GM12878 (cell line): ENCODE results near the gene TTL. TPM values are rescaled to one million over a fixed set of nuclear protein-coding genes. Genes with fewer than 3 reads are reported as not detected.
A peak's percentile ranks its signal among the peaks of the same experiment; 100 is the strongest.

Experiments
- ASH2L ChIP-seq: fragments of 300-600, 200-600 bp; sonication (generic); IDR thresholded peaks from 2 replicates; pipeline ENCODE4 v1.6.1; 2017; ENCODE audit warnings: low read depth, mild to moderate bottlenecking, borderline replicate concordance
- BCLAF1 ChIP-seq: fragments of 450-650 bp; IDR thresholded peaks from 2 replicates; pipeline ENCODE4 v1.6.1; 2017; ENCODE audit warnings: antibody characterized with exemption, mild to moderate bottlenecking, moderate library complexity
- BHLHE40 ChIP-seq, 2 experiments: fragments of 450-650 bp in 1 of 2; IDR thresholded peaks; 2 replicates each; pipeline ENCODE4 v1.6.1; 2011 to 2017; ENCODE audit warnings: low read depth in 2 of 2, borderline replicate concordance in 1 of 2, improper control_type of control experiment in 1 of 2, low read length in 1 of 2, mild to moderate bottlenecking in 1 of 2
- EED ChIP-seq: sonication (generic); IDR thresholded peaks from 2 replicates; pipeline ENCODE4 v1.6.1; 2016; ENCODE audit warnings: antibody characterized with exemption, low read depth
- EZH2 ChIP-seq: IDR thresholded peaks from 2 replicates; pipeline ENCODE4 v1.6.1; 2012; ENCODE audit warnings: low read depth, mild to moderate bottlenecking, control low read depth, inconsistent platforms, low read length, borderline replicate concordance; ENCODE audit not compliant: control insufficient read depth
- GABPA ChIP-seq: IDR thresholded peaks from 2 replicates; pipeline ENCODE4 v1.6.1; 2014; ENCODE audit warnings: antibody characterized with exemption, low read depth, mild to moderate bottlenecking, inconsistent platforms
- HDAC6 ChIP-seq: fragments of 200-600 bp; sonication (generic); IDR thresholded peaks from one replicate; pipeline ENCODE4 v1.8.0; 2017; ENCODE audit warnings: antibody characterized with exemption; ENCODE audit not compliant: unreplicated experiment
- MTA3 ChIP-seq: IDR thresholded peaks from 2 replicates; pipeline ENCODE4 v1.6.1; 2012; ENCODE audit warnings: low read length, inconsistent platforms, borderline replicate concordance
- MYB ChIP-seq: fragments of 150-350 bp; IDR thresholded peaks from 2 replicates; pipeline ENCODE4 v1.6.1; 2014; ENCODE audit warnings: mild to moderate bottlenecking, low read depth, low read length, borderline replicate concordance
- NR2C2 ChIP-seq: IDR thresholded peaks from 2 replicates; pipeline ENCODE4 v1.6.1; 2011; ENCODE audit warnings: borderline replicate concordance, low read depth; ENCODE audit not compliant: control insufficient read depth, insufficient read length
- NRF1 ChIP-seq: conservative IDR thresholded peaks from 2 replicates; pipeline ENCODE4 v1.6.1; 2011; ENCODE audit warnings: mild to moderate bottlenecking, low read depth, low read length, improper control_type of control experiment
- PBX3 ChIP-seq: IDR thresholded peaks from 2 replicates; pipeline ENCODE4 v1.6.1; 2011; ENCODE audit warnings: mild to moderate bottlenecking, low read depth, low read length, moderate library complexity; ENCODE audit not compliant: insufficient replicate concordance
- RB1 ChIP-seq: fragments of 450-650 bp; formaldehyde crosslinking; IDR thresholded peaks from 2 replicates; pipeline ENCODE4 v1.6.1; 2017; ENCODE audit warnings: mild to moderate bottlenecking, borderline replicate concordance
- RCOR1 ChIP-seq: conservative IDR thresholded peaks from 2 replicates; pipeline ENCODE4 v1.6.1; 2012; ENCODE audit warnings: low read depth, low read length, improper control_type of control experiment
- RUNX3 ChIP-seq: IDR thresholded peaks from 2 replicates; pipeline ENCODE4 v1.6.1; 2012; ENCODE audit warnings: low read length, inconsistent platforms
- SKIL ChIP-seq: fragments of 450-650 bp; IDR thresholded peaks from 2 replicates; pipeline ENCODE4 v1.6.1; 2017; ENCODE audit warnings: mild to moderate bottlenecking, low read depth, inconsistent platforms; ENCODE audit not compliant: poor library complexity, severe bottlenecking
- SREBF1 ChIP-seq: IDR thresholded peaks from 2 replicates; pipeline ENCODE4 v1.6.1; 2012; ENCODE audit warnings: mild to moderate bottlenecking, low read length
- SREBF2 ChIP-seq: IDR thresholded peaks from 2 replicates; pipeline ENCODE4 v1.6.1; 2012; ENCODE audit warnings: mild to moderate bottlenecking, low read length
- STAT1 ChIP-seq: fragments of 450-650 bp; conservative IDR thresholded peaks from 2 replicates; pipeline ENCODE4 v1.6.1; 2014; ENCODE audit warnings: antibody characterized with exemption, mild to moderate bottlenecking
- ZNF24 ChIP-seq: fragments of 450-650 bp; IDR thresholded peaks from 2 replicates; pipeline ENCODE4 v1.6.1; 2017; ENCODE audit warnings: antibody characterized with exemption, mild to moderate bottlenecking
- polyA plus RNA-seq, 11 experiments: library from polyadenylated mRNA; depleted of rRNA in 4 of 11; unstranded in 6 of 11; stranded (reverse) in 5 of 11; fragments of >200 nt; fragmentation: Nextera tagmentation in 4 of 11; fragmentation: Illumina TruSeq in 1 of 11; extraction: Ambion mirVana in 4 of 11; extraction: Trizol in 1 of 11; gene quantifications; 1 replicate in 1 of 11; 2 replicates in 10 of 11; pipeline versions ENCODE4 v1.2.1 to v1.2.3, GENCODE V29; 2011 to 2016; ENCODE audit warnings: inconsistent platforms in 2 of 11, missing spikeins in 2 of 11, low read depth in 1 of 11
- total RNA-seq, 4 experiments: library from RNA; depleted of rRNA in 3 of 4; stranded (reverse); fragments of >200 nt in 3 of 4; fragmentation: Illumina TruSeq in 1 of 4; extraction: Trizol in 1 of 4; gene quantifications; 2 replicates each; pipeline versions ENCODE4 v1.2.1 to v1.2.3, GENCODE V29; 2013 to 2021
- TF ChIP-seq, protein P1 (sequence below): fragments of 450-650 bp; formaldehyde crosslinking; IDR thresholded peaks from 2 replicates; pipeline ENCODE4 v1.4.0; 2020; ENCODE audit warnings: mild to moderate bottlenecking, moderate library complexity

Gene TTL
- total and polyA plus RNA-seq, 10 of the 15 experiments (the other 5 are each of a cell fraction or from before 2014, with no cell fraction given): 3.9 to 27.1 (median 16.1) TPM

DNA sequence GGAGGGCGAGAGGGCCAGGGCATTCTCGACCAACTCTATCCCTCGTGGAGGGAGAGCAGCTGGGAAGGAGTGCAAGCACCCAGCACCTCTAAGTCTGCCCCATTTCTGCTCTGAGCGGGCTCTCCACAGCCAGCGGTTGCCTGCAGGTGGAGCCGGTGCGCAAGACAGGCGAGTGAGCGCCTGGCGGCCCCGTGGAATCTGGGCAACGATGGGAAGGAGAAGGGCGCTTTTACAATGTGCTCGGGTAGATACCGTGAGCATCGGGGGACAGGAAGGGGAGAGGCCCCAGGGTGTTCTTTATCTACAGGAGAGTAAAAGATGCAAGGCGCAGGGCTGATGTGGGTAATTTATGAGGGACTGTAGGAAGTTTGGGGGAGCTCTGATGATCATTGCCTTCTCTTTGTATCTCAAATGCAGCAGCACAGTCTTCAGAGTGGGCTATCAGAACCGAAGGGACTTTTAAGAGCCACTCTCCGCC is 867 bp upstream of the TTL start (continued):
- TF ChIP-seq, protein P1, sequence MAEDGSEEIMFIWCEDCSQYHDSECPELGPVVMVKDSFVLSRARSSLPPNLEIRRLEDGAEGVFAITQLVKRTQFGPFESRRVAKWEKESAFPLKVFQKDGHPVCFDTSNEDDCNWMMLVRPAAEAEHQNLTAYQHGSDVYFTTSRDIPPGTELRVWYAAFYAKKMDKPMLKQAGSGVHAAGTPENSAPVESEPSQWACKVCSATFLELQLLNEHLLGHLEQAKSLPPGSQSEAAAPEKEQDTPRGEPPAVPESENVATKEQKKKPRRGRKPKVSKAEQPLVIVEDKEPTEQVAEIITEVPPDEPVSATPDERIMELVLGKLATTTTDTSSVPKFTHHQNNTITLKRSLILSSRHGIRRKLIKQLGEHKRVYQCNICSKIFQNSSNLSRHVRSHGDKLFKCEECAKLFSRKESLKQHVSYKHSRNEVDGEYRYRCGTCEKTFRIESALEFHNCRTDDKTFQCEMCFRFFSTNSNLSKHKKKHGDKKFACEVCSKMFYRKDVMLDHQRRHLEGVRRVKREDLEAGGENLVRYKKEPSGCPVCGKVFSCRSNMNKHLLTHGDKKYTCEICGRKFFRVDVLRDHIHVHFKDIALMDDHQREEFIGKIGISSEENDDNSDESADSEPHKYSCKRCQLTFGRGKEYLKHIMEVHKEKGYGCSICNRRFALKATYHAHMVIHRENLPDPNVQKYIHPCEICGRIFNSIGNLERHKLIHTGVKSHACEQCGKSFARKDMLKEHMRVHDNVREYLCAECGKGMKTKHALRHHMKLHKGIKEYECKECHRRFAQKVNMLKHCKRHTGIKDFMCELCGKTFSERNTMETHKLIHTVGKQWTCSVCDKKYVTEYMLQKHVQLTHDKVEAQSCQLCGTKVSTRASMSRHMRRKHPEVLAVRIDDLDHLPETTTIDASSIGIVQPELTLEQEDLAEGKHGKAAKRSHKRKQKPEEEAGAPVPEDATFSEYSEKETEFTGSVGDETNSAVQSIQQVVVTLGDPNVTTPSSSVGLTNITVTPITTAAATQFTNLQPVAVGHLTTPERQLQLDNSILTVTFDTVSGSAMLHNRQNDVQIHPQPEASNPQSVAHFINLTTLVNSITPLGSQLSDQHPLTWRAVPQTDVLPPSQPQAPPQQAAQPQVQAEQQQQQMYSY (CRISPR knock-in tag): no peak
- TF ChIP-seq PBX3: no peak
- TF ChIP-seq SKIL: peak; percentile 41
- TF ChIP-seq RCOR1: no peak
- TF ChIP-seq HDAC6: no peak
- no peak for TF ChIP-seq MTA3
- TF ChIP-seq NR2C2: no peak
- TF ChIP-seq STAT1: no peak
- no peak for TF ChIP-seq MYB
- peak; percentile 22 to 70; a peak in 2 of 4 replicates for TF ChIP-seq BHLHE40 (IDR thresholded peaks at IDR 0.05; ENCODE audit: borderline replicate concordance in 1 of 2, low read depth in 2 of 2, low read length in 1 of 2)
- TF ChIP-seq ASH2L: no peak
- TF ChIP-seq GABPA: no peak
- TF ChIP-seq EZH2: no peak
- TF ChIP-seq ZNF24: no peak
- TF ChIP-seq RUNX3: peak; percentile 43; the same call in 1 of the 2 replicates
- TF ChIP-seq NRF1: no peak
- TF ChIP-seq EED: peak; percentile 44; the same call in 1 of the 2 replicates
- TF ChIP-seq SREBF1: no peak
- no peak for TF ChIP-seq BCLAF1
- TF ChIP-seq RB1: peak; percentile 28; the same call in 1 of the 2 replicates
- TF ChIP-seq SREBF2: no peak
